Rectal smooth muscle tissue (tissue), 1 donor: Measurements from ENCODE around the gene TRMT2A.

ENCODE experiments used
- H3K27ac ChIP-seq: one replicate; pipeline ENCODE4 v1.7.0; 2013; ENCODE audit warnings: low read depth, low read length, inconsistent platforms
- H3K27me3 ChIP-seq: one replicate; pipeline ENCODE4 v1.7.0; 2013; ENCODE audit warnings: low read length; ENCODE audit not compliant: control insufficient read depth, insufficient read depth
- H3K36me3 ChIP-seq: one replicate; pipeline ENCODE4 v1.7.0; 2013; ENCODE audit warnings: low read length; ENCODE audit not compliant: control insufficient read depth, insufficient read depth
- H3K4me1 ChIP-seq: one replicate; pipeline ENCODE4 v1.7.0; 2013; ENCODE audit warnings: low read length; ENCODE audit not compliant: control insufficient read depth, insufficient read depth
- H3K4me3 ChIP-seq: one replicate; pipeline ENCODE4 v1.7.0; 2013; ENCODE audit warnings: low read length
- H3K9ac ChIP-seq: one replicate; pipeline ENCODE4 v1.7.0; 2013; ENCODE audit warnings: low read length

The TRMT2A gene

DNA sequence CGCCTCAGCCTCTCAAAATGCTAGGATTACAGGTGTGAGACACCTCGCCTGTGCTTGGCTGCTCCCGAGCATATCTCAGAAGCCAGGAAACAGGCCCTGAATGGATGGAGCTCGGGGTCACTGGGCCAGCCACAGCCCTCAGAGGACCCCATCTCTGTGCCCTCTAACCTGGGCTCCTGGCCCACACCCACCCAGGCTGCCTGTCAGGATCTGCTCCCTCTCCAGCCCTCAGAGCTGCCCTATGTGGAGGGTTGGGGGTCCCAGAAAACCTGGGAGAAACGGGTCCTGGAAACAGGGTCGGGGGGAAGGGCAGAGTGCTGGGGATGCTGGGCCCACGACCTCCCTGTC is 39.0 kb upstream of the TRMT2A start:
- Histone ChIP-seq H3K4me3 (no peak overlapping the region), H3K27ac (no peak overlapping the region), H3K36me3 (no peaks in the 10 kb centered on the region), H3K4me1 (no peaks in the 10 kb centered on the region), H3K27me3 (peaks cover 6% of the 10 kb centered on the region), H3K9ac (no peak overlapping the region)

DNA sequence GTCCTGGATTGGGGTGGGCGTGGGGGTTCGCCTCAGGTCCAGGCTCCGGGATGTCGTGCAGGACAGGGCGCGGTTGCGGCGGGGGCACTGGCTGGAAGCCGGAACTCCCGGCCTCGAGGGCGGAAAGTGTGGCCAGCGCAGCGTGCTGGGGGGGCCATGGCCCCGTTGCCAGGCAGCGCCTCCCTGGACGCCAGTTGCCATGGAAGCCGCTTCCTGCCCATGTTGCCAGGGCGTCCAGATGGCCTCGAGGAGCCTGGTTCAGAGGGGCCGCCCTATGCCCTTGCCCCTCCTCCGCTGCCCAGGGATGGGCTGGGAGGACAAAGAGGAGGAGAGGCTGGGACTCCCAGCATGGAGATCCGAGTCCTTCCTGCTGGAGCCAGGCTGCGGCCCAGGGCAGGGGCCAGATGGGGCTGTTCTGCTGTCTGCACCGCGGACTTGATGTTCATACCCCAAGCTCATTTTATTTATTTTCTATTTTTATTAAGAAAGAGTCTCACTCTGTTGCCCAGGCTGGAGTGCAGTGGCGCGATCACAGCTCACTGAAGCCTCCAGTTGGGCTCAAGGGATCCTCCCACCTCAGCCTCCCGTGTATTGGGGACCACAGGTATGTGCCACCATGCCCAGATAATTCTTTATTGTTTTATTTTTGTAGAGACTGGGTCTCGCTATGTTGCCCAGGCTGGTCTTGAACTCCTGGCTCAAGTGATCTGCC is 38.5 kb upstream of the TRMT2A start:
- Histone ChIP-seq H3K36me3 (no peaks in the 10 kb centered on the region), H3K4me1 (no peaks in the 10 kb centered on the region), H3K4me3 (no peak overlapping the region), H3K27me3 (peaks cover 6% of the 10 kb centered on the region), H3K27ac (no peak overlapping the region), H3K9ac (no peak overlapping the region)

DNA sequence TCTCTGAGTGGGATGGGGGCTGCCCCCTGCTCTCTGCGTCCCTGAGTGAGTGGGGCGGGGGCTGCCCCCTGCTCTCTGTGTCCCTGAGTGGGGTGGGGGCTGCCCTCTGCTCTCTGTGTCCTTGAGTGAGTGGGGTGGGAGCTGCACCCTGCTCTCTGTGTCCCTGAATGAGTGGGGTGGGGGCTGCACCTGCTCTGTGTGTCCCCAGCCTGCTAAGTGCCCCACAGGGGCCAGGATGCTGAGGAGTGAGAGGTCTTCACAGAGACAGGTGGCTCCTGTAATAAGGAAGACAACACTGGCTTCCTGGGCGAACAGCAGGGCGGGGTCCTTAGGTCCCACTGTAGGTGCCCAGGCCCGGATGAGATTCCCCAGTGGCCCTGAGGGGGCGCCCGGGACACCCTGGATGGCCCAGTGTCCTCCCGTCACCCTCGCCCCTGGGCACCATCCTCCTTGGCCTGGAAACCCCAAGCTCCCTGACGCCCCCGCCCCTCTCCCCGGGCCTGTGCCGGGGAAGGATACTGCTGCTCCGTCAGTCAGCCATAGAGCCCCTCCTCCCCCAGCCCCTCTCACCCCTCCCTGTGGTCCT is 37.7 kb upstream of the TRMT2A start:
- Histone ChIP-seq H3K9ac (no peak overlapping the region), H3K27me3 (peaks cover 6% of the 10 kb centered on the region), H3K27ac (no peak overlapping the region), H3K36me3 (no peaks in the 10 kb centered on the region), H3K4me1 (no peaks in the 10 kb centered on the region), H3K4me3 (no peak overlapping the region)

DNA sequence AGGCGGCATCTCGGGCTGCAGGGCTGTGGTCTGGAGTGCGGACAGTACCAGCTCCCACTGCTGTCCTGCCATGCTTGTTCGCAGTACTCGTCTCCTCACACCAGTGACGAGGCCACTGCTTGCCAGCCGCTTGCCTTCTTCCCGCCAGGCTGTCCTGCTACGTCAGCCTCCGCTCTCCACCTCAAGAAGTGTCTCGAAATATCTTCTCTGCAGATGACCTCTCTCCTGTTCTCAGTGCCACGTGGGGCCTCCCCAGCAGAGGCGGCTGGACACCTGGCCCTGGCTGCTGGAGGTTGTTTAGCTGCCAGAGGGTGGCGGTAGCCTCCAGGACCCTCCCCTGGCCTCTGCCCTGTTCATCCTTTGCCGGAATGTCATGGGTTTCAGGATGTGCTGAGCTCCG is 36.9 kb upstream of the TRMT2A start:
- Histone ChIP-seq H3K4me1 (no peaks in the 10 kb centered on the region), H3K9ac (no peak overlapping the region), H3K27me3 (peaks cover 6% of the 10 kb centered on the region), H3K27ac (no peak overlapping the region), H3K4me3 (no peak overlapping the region), H3K36me3 (no peaks in the 10 kb centered on the region)

DNA sequence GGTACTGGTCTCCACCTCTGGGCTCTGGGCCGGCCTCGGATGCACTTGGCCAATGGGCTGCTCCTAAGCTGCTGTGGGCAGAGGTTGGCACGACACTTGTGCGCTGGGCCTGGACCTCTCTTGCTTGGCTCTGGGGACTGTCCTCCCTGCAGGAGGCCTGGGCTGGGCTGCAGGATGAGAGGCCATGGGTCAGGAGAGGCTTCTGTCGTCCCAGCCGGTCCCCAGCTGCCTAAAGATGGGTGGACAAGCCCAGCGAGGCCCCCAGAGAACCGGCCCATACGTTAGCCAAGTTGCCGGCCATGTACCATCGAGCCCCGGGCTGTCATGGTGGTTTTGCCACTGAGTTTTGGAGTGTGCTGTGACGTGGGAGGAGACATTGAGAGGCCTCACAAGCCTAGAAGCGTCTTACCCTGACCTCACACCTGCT is 35.5 kb upstream of the TRMT2A start:
- H3K4me1 ChIP-seq: no peaks in the 10 kb centered on the region
- H3K9ac ChIP-seq: no peak overlapping the region
- H3K4me3 ChIP-seq: no peak overlapping the region
- H3K27ac ChIP-seq: no peak overlapping the region
- peaks cover 6% of the 10 kb centered on the region for H3K27me3 ChIP-seq
- H3K36me3 ChIP-seq: no peaks in the 10 kb centered on the region

DNA sequence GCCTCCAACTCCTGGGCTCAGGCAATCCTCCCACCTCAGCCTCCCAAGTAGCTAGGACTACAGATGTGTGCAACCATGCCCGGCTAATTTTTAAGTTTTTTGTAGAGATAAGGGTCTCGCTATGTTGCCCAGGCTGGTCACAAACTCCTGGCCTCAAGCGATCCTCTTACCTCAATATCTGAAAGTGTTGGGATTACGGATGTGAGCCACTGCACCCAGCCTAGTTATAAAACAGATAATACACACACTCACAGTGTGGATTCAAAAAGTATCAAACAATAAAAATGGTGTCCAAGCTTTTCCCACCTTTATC is 34.2 kb upstream of the TRMT2A start:
- H3K4me3 ChIP-seq: no peak overlapping the region
- no peaks in the 10 kb centered on the region for H3K36me3 ChIP-seq
- no peaks in the 10 kb centered on the region for H3K4me1 ChIP-seq
- no peak overlapping the region for H3K27ac ChIP-seq
- no peak overlapping the region for H3K9ac ChIP-seq
- peaks cover 3% of the 10 kb centered on the region for H3K27me3 ChIP-seq

DNA sequence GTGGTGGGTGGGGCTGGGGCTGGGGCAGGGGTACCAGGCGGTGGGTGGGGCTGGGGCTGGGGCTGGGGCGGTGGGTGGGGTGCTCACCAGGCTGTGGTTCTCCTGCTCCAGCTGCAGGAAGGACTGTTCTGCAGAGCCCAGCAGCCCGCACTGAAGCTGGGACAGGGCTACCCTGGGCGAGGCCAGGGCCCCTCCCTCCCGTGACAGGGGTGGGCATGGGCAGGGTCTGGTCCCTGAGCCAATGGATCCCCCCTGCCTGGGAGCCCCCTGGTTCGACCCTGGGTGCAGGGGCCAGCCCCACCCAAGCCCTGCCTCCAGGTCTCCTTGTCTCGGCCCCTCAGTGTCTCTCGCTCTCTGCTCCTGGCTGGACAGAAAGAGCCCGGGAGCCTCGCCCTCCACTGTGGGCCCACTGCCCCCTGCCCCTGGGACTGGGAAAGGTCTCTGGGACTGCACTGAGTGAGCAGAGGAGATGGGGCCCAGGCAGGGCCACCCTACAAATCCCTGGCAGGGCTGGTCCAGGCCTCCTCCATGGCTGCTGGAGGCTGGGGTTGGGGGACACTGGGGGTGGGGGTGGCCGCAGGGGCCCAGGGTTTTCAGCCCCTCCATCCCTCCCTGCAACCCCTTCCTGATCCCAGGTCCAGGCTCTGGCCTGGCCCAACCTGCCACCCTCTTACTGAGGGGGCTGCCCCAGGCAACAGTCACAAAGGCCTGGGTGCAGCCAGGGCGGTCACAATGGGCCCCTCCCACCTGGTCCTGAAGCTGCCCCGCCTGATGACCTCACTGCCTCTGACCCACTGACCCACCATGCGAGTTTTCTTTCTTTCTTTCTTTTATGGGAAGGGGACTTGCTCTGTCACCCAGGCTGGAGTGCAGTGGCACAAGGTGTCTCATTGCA is 33.6 kb upstream of the TRMT2A start, which contains the start of gene CCDC188:
Gene CCDC188, minus strand, starts transcription at position 675 of the 895 bp plus-strand sequence. Its CDS starts 69 bp downstream, at position 606.
- no peak within 1 kb of the TSS for H3K4me3 ChIP-seq
- H3K9ac ChIP-seq: no peak within 1 kb of the TSS
- no peak within 1 kb of the TSS for H3K27ac ChIP-seq
- peaks cover 3% of the 10 kb centered on the region for H3K27me3 ChIP-seq
- H3K36me3 ChIP-seq: no peaks in the 10 kb centered on the region
- no peaks in the 10 kb centered on the region for H3K4me1 ChIP-seq

DNA sequence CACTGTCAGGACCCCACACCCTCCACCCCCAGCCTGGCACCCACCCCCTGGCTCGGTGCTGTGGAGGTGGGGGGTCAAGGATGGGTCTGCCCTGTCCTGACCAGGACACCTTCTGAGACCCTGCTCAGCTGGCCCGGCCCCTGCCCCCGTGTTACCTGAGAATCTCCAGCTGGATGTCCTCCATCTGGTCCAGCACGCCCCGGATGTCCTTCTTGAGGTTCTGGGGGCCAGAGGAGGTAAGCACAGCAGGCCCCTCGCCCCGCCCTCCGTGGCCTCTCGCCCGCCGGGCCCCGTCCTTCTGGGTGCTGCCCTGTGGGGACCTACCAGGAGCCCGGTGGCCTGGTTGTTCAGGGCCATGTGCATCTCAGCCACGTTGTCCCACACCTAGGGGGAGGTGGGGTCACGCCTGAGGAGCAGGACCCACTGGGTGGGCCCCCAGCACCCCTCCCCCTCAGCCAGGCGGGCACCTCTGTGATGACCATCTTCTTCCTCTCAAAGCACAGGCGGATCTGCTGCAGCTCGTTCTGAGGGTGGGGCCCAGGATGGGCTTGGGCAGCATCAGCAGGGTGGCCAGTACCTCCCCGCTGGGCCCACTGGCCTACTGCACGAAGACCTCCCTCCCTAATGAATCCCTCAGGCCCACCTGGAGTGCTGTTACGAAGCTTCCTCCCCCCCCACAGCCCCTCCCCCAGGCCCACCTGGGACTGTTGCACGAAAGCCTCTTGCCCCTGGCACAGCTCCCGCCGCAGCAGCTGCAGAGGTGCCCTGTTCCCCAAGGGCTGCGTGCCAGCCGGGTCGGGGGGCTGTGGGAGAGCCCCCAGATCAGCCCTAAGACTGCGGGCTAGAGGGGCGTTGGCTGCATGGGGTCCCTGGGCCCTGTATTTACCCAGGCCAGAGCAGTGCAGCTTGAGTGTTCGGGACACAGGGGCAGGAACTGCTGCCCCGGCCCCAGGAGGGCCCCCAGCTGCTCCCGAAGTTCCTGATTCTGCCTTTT is 32.5 kb upstream of the TRMT2A start:
- Histone ChIP-seq H3K36me3 (no peaks in the 10 kb centered on the region), H3K4me3 (no peak overlapping the region), H3K27me3 (no peaks in the 10 kb centered on the region), H3K9ac (no peak overlapping the region), H3K27ac (no peak overlapping the region), H3K4me1 (no peaks in the 10 kb centered on the region)

DNA sequence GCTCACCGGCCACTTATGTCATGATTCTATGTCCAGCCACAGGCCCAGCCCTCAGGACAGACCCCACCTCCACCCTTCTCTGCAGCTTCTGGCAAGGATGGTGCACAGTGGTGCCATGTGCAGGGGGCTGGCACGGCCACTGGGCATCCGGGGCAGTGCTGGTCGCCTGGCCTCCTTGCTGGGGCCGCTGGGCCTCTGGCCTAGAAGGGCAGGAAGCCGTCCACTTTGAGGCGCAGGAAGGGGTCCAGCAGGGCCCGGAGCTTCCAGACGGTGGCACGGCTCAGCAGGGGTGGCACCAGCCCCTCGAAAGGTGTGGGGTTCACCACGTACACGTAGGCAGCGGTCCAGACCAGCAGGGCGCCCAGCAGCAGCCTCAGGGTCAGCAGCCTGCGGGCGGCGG is 31.4 kb upstream of the TRMT2A start:
- Histone ChIP-seq H3K27me3 (no peaks in the 10 kb centered on the region), H3K36me3 (peaks cover 2% of the 10 kb centered on the region), H3K4me3 (no peak overlapping the region), H3K9ac (no peak overlapping the region), H3K27ac (no peak overlapping the region), H3K4me1 (no peaks in the 10 kb centered on the region)

DNA sequence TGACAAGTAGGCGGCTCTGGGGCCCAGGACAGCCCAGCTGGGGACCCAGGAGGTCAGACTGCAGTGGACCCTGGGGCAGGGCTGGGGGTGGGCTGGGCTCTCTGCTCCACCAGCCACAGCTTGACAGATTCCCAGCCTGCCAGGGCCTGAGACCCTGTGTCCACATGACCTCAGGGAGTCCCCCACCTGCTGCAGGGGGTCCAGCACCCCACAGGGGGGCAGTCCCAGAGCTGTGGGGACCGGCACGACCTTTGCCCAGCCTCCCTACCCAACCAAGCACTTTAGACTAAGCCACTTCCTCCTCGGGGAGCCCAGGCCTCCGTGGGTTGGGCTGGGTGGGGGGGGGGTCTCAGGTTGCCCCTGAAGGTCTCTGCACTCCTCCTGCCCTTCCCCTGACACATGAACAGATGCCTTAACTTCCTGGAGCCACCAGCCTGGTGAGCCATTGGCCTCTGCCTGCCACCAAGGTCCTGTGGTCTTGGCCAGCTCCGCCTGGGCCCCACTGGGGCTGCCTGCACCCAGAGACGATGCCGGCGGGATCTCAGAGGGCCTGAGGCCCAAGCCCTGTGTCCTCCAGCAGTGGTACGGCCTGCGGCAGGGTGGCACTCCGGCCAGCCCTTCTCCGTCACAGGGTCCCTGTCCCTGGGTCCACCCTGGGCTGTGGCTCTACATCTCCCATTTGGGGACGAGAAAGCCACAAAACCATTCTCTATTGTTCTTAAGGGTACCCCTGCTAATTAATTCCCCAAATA is 30.4 kb upstream of the TRMT2A start:
- H3K4me3 ChIP-seq: no peak overlapping the region
- H3K36me3 ChIP-seq: peaks cover 2% of the 10 kb centered on the region
- H3K27me3 ChIP-seq: no peaks in the 10 kb centered on the region
- H3K27ac ChIP-seq: no peak overlapping the region
- no peak overlapping the region for H3K9ac ChIP-seq
- no peaks in the 10 kb centered on the region for H3K4me1 ChIP-seq

DNA sequence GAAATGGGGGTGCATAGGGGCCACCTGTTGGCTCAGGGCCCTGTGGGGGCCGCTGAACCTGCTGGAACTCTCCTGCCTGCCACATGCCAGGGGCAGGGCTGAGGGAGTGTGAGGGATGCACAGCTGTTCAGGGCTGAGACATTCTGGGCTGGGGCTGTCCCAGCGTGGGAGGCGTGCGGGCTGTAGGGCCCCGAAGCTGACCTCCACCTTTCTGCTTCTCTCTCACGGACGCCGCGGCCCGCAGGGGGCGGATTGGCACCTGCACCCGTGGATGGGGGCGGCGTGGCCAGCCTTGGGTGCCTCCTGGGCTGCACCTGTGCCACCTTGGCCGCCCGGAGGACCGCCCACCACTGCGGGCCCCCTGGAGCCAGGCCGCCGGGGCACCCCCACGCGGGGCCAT is 29.8 kb upstream of the TRMT2A start:
- no peak overlapping the region for H3K4me3 ChIP-seq
- H3K27ac ChIP-seq: no peak overlapping the region
- H3K36me3 ChIP-seq: peaks cover 4% of the 10 kb centered on the region

More for the DNA sequence above, 29.8 kb upstream of the TRMT2A start:
- Histone ChIP-seq H3K4me1 (no peaks in the 10 kb centered on the region), H3K27me3 (no peaks in the 10 kb centered on the region), H3K9ac (no peak overlapping the region)
